GM18520 (cell line): ENCODE results near the gene RSL1D1.

Experiments used
- ATAC-seq: cut with Tn5 transposase; IDR thresholded peaks from one replicate; pipeline ENCODE4 v1.9.1; 2021; ENCODE audit not compliant: unreplicated experiment

The RSL1D1 gene

DNA sequence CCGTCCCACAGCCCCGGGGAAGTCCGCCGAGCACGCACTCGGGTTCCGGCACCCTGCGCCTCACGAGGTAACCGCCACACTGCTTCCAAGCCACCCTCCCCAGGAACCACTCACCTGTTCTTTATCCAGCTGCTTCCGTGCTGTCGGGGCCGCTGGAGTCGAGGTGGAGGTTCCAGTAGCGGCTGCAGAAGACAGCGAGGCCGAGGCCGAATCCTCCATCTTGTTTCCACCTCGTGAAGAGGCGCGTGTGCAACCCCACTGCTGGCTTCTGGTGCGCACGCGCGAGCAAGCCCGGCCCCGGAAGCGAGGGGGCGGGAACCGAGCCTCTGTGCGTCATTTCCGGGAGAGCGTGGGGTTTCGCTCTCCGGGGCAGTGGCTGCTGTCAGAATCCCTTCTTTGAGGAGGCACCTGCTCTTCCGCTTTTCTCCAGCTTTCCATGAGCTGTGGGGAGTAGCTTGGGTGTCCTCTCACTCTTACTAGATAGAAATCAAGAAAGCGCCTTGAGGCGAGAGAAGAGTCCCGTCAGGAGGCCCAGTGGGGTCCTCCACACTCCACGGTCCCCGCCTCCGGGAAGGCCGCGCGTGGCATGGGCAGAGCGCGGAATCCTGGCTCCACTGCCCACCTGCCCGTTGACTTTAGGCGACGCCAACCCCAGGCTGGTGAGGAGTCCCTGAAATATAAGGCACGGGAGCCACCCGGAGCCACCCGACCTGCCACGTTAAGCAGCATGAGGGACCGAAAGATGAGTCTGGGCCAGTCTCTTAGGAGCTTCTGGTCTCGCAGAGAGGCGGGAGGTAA, at the start of gene RSL1D1:
Gene RSL1D1 (minus strand): TSS at position 249 of the 798 bp plus-strand sequence. CDS start 30 bp downstream, at position 219.
- ATAC-seq: peak; percentile 83

DNA sequence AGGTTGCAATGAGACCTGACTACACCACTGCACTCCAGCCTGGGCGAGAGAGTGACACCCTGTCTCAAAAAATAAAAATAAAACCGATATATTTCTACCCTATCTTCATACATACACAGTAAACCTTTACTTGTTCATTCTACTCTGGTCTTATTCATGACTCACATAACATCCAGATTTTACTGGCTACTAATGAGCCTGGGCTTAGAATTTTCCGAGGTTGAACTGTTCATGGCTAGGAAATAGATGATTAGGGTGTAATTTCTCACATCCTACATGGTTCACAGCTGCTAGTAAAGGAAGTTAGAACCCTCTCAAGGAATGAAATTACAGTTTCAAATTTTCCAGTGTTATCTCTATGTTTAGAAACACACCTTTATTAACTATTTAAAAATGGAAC, 49.7 kb upstream of the RSL1D1 start:
- no peak for ATAC-seq

DNA sequence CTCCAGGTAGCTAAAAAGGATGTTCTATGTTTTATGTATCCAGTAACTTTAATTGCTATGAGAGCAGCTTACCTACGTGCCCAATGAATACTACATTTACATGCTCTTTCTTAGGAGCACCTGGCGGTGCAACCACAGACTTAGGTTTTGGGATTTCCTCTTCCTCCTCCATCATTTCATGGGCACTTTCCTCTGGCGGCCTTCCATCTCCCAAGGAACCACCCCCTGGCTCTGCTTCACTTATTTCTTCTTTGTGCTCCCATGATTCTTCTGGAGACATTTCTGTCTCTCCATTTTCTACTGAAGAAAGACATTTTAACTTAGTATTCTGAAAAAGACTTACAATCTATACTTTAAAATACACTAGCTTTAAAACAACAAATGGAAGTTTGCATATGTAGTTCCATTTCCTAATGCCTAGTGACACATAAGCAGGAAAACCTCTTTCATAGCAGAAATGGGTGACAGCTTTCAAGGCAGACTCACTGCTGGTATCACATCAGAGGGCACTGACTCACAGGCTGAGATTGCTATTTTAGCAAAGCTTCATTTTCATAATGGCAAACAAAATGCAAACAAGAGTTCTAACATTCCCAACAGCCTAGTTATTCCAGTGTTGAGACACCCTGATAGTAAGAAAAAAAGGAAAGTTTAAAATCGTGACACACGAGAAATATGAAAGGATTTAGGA, 45.3 kb upstream of the RSL1D1 start:
- ATAC-seq: no peak

DNA sequence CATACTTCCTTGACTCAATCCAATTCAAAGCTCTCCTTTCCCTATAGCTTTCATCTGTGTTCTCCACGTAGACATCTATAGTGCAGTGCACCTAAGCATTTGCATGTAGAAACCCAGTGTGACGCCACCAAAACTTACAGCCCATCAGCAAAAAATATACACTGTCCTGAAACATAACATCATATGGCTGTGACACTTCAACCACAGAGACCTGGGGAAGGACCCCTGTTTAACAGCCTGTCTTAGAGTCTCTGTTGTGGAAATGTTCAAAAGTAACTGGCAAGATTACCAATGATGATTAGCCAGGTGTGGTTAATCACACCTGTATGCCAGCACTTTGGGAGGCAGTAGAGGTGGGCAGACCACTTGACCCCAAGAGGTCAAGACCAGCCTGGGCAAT, 42.2 kb upstream of the RSL1D1 start:
- ATAC-seq: no peak

DNA sequence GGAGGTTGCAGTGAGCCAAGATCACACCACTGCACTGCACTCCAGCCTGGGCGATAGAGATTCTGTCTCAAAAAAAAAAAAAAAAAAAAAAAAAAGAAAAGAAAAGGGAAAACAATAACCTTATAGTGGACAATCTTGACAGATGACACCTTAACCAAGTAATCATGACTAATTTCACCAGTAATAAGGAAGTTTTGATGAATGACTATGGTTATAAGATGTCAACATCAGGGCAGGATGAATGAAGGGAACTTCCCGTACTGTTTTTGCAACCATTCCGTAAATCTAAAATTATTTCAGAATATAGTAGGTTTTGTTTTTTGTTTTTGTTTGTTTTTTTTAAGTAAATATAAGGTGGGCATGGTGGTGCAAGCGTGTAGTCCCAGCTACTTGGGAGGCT, 41.4 kb upstream of the RSL1D1 start:
- ATAC-seq: no peak

GRCh38 chr16:11890231-11890965, 39.1 kb upstream of the RSL1D1 start:
- no peak for ATAC-seq

GRCh38 chr16:11886881-11887280, 35.5 kb upstream of the RSL1D1 start:
- no peak for ATAC-seq

DNA sequence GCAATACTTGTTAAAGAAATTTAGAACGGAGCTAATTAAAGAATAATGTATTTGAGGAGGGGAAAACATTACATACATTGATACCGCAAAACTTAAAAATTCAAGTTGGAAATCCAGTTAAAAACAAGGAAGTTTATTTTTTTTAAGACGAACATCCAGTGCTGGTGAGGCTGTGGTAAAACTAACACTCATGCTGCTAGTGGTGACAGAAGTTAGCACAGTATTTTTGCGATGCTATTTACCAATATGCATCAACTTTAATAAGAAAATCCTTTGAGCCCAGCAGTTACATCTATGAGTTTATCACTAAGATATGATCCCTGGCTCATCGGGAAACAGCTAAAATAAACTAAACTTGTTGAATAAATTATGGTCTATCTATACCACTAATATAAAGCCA, 32.7 kb upstream of the RSL1D1 start:
- no peak for ATAC-seq

DNA sequence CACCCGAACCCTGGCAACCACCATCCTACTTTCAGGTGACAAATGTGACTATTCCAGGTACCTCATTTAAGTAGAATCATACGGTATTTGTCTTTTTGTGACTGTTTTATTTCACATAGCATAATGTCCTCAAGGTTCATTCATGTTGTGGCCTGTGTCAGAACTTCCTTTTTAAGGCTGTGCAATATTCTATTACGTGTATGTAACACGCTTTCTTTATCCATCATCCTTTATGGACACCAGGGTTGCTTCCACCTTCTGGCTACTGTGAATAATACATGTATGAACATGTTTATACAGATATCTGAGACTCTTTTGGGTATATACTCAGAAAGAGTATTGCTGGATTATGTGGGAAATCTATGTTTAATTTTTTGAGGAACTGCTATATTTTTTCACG, 28.7 kb upstream of the RSL1D1 start:
- ATAC-seq: no peak

- no peak for ATAC-seq
Measured at GRCh38 chr16:11877374-11877773, 26.0 kb upstream of the RSL1D1 start.

GRCh38 chr16:11876306-11876705, 25.0 kb upstream of the RSL1D1 start:
- ATAC-seq: no peak

GRCh38 chr16:11875721-11876120, 24.4 kb upstream of the RSL1D1 start:
- no peak for ATAC-seq

DNA sequence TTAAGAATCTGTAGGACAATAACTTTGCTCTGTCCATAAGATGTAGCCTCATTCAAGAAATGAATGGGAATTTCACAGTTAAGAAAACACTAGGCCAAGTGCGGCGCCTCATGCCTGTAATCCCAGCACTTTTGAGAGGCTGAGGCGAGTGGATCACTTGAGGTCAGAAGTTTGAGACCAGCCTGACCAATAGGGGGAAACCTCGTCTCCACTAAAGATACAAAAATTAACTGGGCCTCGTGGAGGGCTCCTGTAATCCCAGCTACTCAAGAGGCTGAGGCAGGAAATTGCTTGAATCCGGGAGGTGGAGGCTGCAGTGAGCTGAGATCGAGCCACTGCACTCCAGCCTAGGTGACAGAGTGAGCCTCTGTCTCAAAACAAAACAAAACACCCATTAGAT, 19.9 kb upstream of the RSL1D1 start:
- no peak for ATAC-seq

DNA sequence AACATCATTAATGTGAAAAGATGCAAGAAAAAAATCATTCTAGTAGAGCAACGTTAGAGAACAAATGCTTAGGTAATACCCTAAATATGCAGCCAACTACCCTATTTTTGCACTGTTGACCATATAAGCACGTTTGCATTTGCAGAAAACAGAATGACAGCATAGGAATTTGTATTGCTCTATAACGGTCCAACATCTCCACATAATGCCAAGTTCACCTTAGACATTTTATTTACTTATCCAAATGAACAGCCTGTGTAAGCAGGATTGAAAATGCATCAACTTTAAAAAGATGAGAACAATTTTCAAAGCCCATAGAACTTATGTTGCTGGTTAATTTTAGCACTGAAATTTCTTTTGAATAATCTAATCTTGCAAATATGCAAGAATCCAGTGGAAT, 19.1 kb upstream of the RSL1D1 start:
- no peak for ATAC-seq

DNA sequence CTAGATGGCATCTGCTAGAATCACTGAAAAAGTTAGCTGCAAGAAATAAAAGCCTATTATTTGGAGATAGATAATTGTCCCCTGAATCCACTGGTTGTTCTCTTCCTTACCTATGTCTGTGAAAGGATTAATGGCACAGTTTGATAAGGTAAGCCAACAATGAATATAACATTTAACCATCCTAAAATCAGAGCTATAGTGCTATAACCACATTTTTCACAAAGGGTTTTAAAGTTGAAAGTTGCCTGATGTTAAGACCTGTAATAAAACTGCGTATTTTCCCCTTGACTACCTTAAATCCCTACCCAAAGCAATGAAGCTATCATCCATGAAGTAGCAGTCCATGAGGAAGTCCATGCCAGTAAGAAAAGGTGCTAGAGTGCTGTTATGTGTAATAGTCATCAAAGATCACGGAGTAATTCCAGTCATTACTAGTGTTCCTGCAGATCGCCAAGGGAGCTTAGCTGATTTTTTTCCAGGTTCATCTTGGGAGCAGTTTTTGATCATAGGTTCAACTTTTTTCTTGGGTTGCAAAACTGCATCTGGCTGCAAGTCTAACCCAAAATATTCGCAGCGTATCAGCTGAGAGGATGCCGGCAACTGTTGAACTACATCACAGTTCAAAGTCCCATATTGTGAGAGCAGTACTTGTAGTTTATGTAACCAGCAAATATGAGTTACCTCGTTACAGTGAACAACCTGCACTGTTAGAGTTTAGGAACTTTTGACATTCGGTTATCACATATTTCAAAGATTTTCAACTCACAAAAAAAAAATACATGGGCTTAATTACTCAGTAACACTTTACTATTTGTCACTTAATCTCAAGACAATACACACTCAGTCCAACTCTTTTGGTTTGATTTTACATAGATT, 18.2 kb upstream of the RSL1D1 start:
- no peak for ATAC-seq

DNA sequence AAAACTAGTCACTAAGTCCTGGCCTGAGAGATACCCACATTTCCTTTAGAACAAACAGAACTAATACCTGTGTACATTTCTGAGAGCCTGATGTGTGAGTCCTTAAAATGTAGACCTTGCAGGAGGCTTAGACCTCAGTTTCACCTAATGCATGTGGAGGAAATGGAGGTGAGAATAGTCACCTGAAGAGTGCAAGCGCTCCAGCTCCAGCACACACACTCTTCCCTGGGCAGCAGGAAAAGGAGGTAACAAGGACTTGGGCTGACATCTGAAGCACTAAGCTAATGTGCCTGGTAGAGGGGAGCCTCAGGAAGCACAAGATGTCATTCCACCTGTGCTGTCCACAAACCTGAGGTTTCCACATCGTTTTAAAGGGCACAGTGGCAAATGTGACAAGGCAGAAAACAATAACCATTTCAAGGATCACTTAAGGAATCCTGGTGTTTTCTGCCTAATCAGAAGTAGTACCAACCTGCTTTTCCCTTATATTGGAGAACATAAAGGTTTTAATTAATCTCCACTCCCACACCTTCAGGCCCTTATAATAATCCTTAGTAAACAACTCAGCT, 17.2 kb upstream of the RSL1D1 start:
- ATAC-seq: no peak

DNA sequence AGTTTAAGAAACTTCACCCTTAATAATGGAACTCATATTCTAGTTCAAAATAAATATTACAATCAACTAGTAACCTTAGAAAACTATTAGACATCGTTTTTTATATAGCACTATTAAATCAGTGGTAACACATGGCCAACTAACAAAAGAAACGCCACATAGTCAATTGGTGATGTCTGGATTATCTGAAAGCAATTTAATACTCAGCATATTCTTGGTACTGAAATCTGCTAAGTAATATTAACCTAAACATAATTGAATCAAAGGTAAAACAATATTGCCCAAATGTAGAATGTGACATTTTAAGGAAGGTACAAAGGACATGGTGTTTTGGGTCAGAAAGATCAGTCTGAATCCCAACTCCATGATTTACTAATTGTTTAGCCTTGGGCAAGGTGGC, 11.1 kb upstream of the RSL1D1 start:
- ATAC-seq: no peak

GRCh38 chr16:11857161-11857560, 5.8 kb upstream of the RSL1D1 start:
- ATAC-seq: no peak

DNA sequence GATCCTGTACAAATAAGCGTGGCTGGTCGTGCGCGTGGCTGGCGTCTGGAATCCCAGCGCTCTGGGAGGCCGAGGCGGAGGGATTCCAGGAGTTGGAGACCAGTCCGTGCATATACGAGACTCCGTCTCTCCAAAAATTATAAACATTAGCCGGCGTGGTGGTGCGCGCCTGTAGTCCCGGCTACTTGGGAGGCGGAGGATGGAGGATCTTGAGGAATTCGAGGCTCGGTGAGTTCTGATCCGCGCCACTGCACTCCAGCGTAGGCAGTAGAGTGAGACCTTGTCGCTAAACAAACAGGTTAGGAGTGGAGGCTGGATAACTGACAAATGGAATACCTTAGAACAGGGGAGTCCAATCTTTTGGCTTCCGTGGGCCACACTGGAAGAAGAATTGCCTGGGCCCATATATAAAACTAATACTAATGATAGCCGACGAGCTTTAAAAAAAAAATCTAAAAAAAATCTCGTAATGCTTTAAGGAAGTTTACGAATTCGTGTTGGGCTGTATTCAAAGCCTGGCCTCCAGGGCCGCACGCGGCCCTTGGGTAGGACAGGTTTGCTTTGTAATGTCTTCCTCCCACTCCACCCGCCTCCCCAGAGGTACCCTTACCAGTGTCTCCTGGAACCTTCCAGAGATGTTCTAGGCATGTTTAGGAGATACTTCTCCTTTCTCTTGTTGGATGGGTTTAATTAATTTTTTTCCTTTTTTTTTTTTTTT, 909 bp upstream of the RSL1D1 start:
- no peak for ATAC-seq

- no peak for ATAC-seq
Measured at GRCh38 chr16:11848842-11849241, 2.5 kb downstream of the RSL1D1 start.
